ENCODE results near the gene NIN. TPM values are rescaled to one million over a fixed set of nuclear protein-coding genes. Genes with fewer than 3 reads are reported as not detected.

NIN gene
- total RNA-seq, 4 donors from 2014 or later, result 22.7 to 32.2 (median 28.5) TPM

DNA sequence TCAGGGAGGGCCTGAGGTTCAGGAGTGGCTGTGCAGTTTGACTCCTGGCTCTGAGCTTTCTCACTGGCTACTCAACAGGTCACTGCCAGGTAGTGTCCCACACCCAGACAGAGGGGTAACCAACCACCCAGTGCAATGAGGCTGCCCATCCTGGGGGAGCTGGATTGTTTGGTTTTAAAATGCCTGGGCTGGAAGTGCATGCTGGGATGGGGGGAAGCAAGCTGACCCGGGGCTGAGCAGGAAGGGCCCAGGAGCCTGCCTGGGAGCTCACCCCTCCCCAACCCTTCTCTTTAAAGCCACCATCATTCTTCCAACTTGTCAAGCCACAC is 28.3 kb upstream of the NIN start:
- 9 to 24% methylated on average over 1 of the region's 1 CpG for WGBS, 2 donors
- intact Hi-C loops (cut with DNase I; ENCODE audit: low total_unique reads), result no loop called here
- TF ChIP-seq POLR2A (IDR thresholded peaks at IDR 0.05) (no peak), CTCF (IDR thresholded peaks at IDR 0.05) (no peak)
- DNase-seq (ENCODE audit: low spot score in 2 of 2), result no peak
- H3K4me3 ChIP-seq (ENCODE audit: low read depth, poor library complexity, severe bottlenecking), result no peak overlapping the region

DNA sequence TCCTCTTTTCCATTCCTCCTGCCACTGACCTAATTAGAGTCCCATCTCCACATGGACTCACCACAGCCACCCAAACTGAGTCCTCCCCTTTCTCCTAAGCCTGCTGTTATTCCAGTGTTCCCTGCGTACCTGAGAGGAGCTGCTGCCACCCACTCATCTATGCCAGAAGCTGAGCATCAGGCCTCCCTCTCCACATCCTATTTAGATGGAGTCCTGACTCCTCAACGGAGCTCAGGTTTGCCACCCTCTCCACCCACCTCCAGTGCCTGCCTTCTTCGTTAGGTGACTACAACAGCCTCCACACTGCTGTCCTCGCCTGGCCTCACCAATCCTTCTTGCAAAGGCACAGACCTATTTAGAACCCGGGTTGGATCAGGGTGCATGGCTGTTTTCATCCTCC is 25.7 kb upstream of the NIN start:
- 83 to 89% methylated on average over 5 of the region's 5 CpGs for whole genome bisulfite sequencing, 2 donors
- intact Hi-C loops (cut with DNase I; ENCODE audit: low total_unique reads), result no loop called here
- no peak overlapping the region for H3K4me3 ChIP-seq (ENCODE audit: low read depth, poor library complexity, severe bottlenecking)
- no peak for DNase-seq (ENCODE audit: low spot score in 2 of 2)
- TF ChIP-seq CTCF (IDR thresholded peaks at IDR 0.05) (no peak), POLR2A (IDR thresholded peaks at IDR 0.05) (no peak)

DNA sequence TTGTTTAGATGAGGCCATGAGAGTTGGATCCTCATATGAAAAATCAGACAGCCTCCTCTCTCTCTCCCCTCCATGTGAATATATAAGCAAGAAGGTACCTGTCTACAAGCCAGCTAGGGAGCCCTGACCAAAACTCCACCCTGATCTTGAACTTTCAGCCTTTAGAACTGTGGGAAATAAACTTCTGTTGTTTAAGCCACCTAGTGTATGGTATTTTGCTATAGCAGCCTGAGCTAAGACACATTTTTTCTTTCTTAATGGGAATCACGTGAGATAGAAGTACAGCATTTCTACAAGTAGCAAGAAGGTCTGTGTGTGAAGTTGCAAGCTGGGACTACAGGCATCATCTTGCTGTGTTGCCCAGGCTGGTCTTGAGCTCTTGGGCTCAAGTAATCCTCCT is 24.6 kb upstream of the NIN start:
- intact Hi-C loops (cut with DNase I; ENCODE audit: low total_unique reads), result no loop called here
- DNase-seq (ENCODE audit: low spot score in 2 of 2), result no peak

DNA sequence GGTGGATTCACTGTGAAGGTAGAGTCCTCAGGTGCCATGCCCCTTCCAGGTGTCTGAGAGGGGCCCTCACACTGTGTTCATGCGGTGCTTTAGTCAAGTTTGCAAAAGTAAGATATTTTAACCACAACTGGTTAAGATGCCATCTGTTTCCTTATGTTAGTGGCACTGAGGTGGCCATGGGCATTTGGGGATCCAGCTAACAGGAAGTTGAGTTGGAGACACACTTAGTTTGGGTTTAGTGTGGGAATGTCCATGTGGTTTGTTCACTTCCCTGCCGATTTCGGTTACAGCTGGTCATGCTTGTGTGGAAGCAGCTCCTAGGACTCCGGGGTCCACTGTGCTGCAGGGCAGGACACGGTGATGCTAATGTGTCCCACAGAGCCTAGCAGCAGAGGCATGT is 23.6 kb upstream of the NIN start:
- DNase-seq (ENCODE audit: low spot score in 2 of 2), result no peak
- H3K4me3 ChIP-seq (ENCODE audit: low read depth, poor library complexity, severe bottlenecking), result no peak overlapping the region
- intact Hi-C loops (cut with DNase I; ENCODE audit: low total_unique reads), result no loop called here
- whole genome bisulfite sequencing, 2 donors, result 89 to 93% methylated on average over 5 of the region's 5 CpGs
- no peak for TF ChIP-seq CTCF (IDR thresholded peaks at IDR 0.05)

More for the DNA sequence above, 24.6 kb upstream of the NIN start:
- no peak overlapping the region for H3K4me3 ChIP-seq (ENCODE audit: low read depth, poor library complexity, severe bottlenecking)
- no peak for TF ChIP-seq POLR2A (IDR thresholded peaks at IDR 0.05)
- TF ChIP-seq CTCF (IDR thresholded peaks at IDR 0.05), result no peak
- 59 to 68% methylated on average over 1 of the region's 1 CpG for WGBS, 2 donors

- no peak overlapping the region for H3K4me3 ChIP-seq (ENCODE audit: low read depth, poor library complexity, severe bottlenecking)
- no peak for TF ChIP-seq POLR2A (IDR thresholded peaks at IDR 0.05)
- TF ChIP-seq CTCF (IDR thresholded peaks at IDR 0.05), result no peak
- intact Hi-C loops (cut with DNase I; ENCODE audit: low total_unique reads), result no loop called here
- DNase-seq (ENCODE audit: low spot score in 2 of 2), result no peak
These were observed 22.9 kb upstream of the NIN start for GRCh38 chr14:50853891-50854290.

DNA sequence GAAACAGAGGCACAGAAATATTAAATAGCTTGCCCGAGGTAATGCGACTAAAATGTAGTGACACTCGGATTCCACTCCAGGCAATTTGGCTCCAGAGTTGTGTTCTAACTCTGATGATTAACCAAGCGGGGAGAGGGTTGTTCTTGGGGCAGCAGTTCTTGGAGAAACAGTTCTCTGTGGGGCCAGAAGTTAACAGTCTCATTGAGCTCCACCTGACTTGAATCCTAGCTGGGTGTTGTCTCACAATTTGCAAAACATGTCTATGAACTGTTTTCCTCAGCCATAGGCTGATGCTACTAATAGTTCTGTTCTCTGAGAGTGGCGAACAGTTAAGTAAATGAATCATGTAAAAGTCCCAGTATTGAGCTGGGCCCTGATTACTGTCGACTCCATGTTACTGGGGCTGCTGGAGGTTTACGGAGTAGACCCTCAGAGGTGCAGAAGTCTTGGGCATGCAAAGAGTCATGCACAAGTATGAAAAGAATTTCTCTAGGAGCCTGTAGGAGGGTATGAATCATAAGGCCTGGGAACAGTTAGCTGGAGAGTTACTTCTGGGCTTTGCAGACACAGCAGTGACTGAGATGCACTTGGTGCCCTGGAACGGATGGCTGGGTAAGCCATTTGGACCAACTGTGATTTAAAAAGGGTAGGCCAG is 15.4 kb upstream of the NIN start:
- intact Hi-C loops (cut with DNase I; ENCODE audit: low total_unique reads), result no loop called here
- 76 to 78% methylated on average over 8 of the region's 8 CpGs for whole genome bisulfite sequencing, 2 donors
- no peak for DNase-seq (ENCODE audit: low spot score in 2 of 2)
- H3K4me3 ChIP-seq (ENCODE audit: low read depth, poor library complexity, severe bottlenecking), result no peak overlapping the region
- TF ChIP-seq CTCF (IDR thresholded peaks at IDR 0.05), result no peak
- no peak for TF ChIP-seq POLR2A (IDR thresholded peaks at IDR 0.05)

Measured in lower leg skin (tissue), 4 donors.